K562 (cell line): ENCODE results near the gene EPB41L2. TPM values are rescaled to one million over a fixed set of nuclear protein-coding genes. Genes with fewer than 3 reads are reported as not detected.

Source experiments
- ATAC-seq: fragments of 200-7000 bp; cut with Tn5 transposase; 3 replicates; pipeline ENCODE4 v1.9.1; 2020; ENCODE audit warnings: moderate library complexity
- BruUV-seq: library from RNA; stranded (reverse); fragments of 400-500 nt; replicated peaks from 2 replicates; lab custom pipeline; 2021; lab: Mats Ljungman, UMichigan
- CTCF ChIA-PET: fragments of 300-600 bp; formaldehyde crosslinking; extraction: SDS; loops from one replicate; lab custom pipeline; 2021; ENCODE audit warnings: low intra/inter-chr PET ratio; lab: Yijun Ruan, JAX
- POLR2A ChIA-PET: fragments of 300-600, 350-650 bp; sonication (Branson Sonifier 250); formaldehyde crosslinking; extraction: SDS; loops from one replicate; lab custom pipeline; 2021; ENCODE audit warnings: antibody characterized with exemption, inconsistent platforms; lab: Yijun Ruan, JAX
- DNase-seq, 4 experiments: peaks; one replicate each; pipeline versions ENCODE4 v3.0.0 to v3.0.0-alpha.2; 2011 to 2018; ENCODE audit warnings: low spot score in 3 of 4, mixed read lengths in 3 of 4; ENCODE audit errors: extremely low read depth in 1 of 4
- FAIRE-seq: peaks from 2 replicates; lab custom pipeline; 2011; peaks lifted over from hg19 to GRCh38; lab: Jason Lieb, UNC
- H2AFZ ChIP-seq: 2 replicates; pipeline ENCODE4 v1.6.0; 2011; ENCODE audit warnings: low read depth, low read length, control low read depth, inconsistent platforms
- H3K27ac ChIP-seq: fragments of 200-600 bp; 3 replicates; pipeline ENCODE4 v1.8.0; 2011; ENCODE audit warnings: low read depth, mild to moderate bottlenecking, control low read depth, inconsistent platforms, low read length, moderate library complexity, mixed read lengths; ENCODE audit errors: extremely low read depth
- H3K27me3 ChIP-seq, 2 experiments: fragments of 300-600 bp in 1 of 2; 2 replicates in 1 of 2; 3 replicates in 1 of 2; pipeline versions ENCODE4 v1.6.0 to v1.8.0; 2011; ENCODE audit warnings: inconsistent platforms in 2 of 2, low read length in 2 of 2, mild to moderate bottlenecking in 1 of 2, mixed read lengths in 1 of 2, moderate library complexity in 1 of 2; ENCODE audit not compliant: control insufficient read depth in 2 of 2, insufficient read depth in 2 of 2
- H3K36me3 ChIP-seq: fragments of 300-600 bp; 3 replicates; pipeline ENCODE4 v1.8.0; 2011; ENCODE audit warnings: mild to moderate bottlenecking, low read length, inconsistent platforms; ENCODE audit not compliant: control insufficient read depth, insufficient read depth
- H3K4me1 ChIP-seq, 2 experiments: fragments of 200-600 bp in 1 of 2; replicated peaks in 1 of 2; 2 replicates in 1 of 2; 3 replicates in 1 of 2; pipeline versions ENCODE4 v1.5.1 to v1.8.0; 2011; ENCODE audit warnings: inconsistent platforms in 2 of 2, low read length in 2 of 2, mild to moderate bottlenecking in 1 of 2, mixed read lengths in 1 of 2, moderate library complexity in 1 of 2; ENCODE audit not compliant: control insufficient read depth in 2 of 2, insufficient read depth in 2 of 2
- H3K4me2 ChIP-seq: 2 replicates; pipeline ENCODE4 v1.6.1; 2011; ENCODE audit warnings: low read length, control low read depth, inconsistent platforms, mixed read lengths; ENCODE audit not compliant: insufficient read depth
- H3K4me3 ChIP-seq: fragments of 200-600 bp; sonication (generic), shearing (Covaris generic); 2 replicates; pipeline ENCODE4 v1.5.1; 2016; ENCODE audit warnings: control low read depth, inconsistent platforms
- H3K79me2 ChIP-seq: fragments of 200-600 bp; 3 replicates; pipeline ENCODE4 v1.8.0; 2011; ENCODE audit warnings: low read length, inconsistent platforms; ENCODE audit not compliant: control insufficient read depth, insufficient read depth
- H3K9ac ChIP-seq, 2 experiments: 2 replicates each; pipeline versions ENCODE4 v1.6.0 to v1.6.1; 2011; ENCODE audit warnings: low read depth in 2 of 2, low read length in 2 of 2, control low read depth in 1 of 2, inconsistent platforms in 1 of 2, mild to moderate bottlenecking in 1 of 2, mixed read lengths in 1 of 2; ENCODE audit not compliant: insufficient read depth in 1 of 2
- H3K9me1 ChIP-seq: one replicate; pipeline ENCODE4 v1.6.0; 2011; ENCODE audit warnings: inconsistent platforms, mild to moderate bottlenecking, low read length, moderate library complexity; ENCODE audit not compliant: control insufficient read depth, insufficient read depth
- H3K9me3 ChIP-seq: replicated peaks from 2 replicates; pipeline ENCODE4 v1.5.1; 2011; ENCODE audit warnings: low read depth, low read length, inconsistent platforms; ENCODE audit not compliant: control insufficient read depth, insufficient read depth
- H4K20me1 ChIP-seq: replicated peaks from 2 replicates; pipeline ENCODE4 v1.6.1; 2011; ENCODE audit warnings: low read length, inconsistent platforms, mixed read lengths; ENCODE audit not compliant: control insufficient read depth, insufficient read depth
- ETV6 ChIP-seq, 3 experiments: fragments of 150-350 bp in 1 of 3; sonication (generic) in 1 of 3; formaldehyde crosslinking in 1 of 3; IDR thresholded peaks; 2 replicates each; pipeline versions ENCODE4 v1.6.1 to v1.8.0; 2014 to 2022; ENCODE audit warnings: borderline replicate concordance in 2 of 3, low read depth in 2 of 3, antibody characterized with exemption in 1 of 3, low read length in 1 of 3, mild to moderate bottlenecking in 1 of 3, missing genetic modification reagents in 1 of 3
- PCBP1 ChIP-seq: fragments of 200-400 bp; formaldehyde crosslinking; IDR thresholded peaks from 2 replicates; pipeline ENCODE4 v1.6.1; 2018; ENCODE audit warnings: mild to moderate bottlenecking, low read depth, low read length; ENCODE audit not compliant: poor library complexity, severe bottlenecking
- PHB2 ChIP-seq: fragments of 450-650 bp; IDR thresholded peaks from 2 replicates; pipeline ENCODE4 v1.6.1; 2017; ENCODE audit warnings: low read depth
- POLR2AphosphoS2 ChIP-seq: IDR thresholded peaks from 2 replicates; pipeline ENCODE4 v1.6.1; 2012; ENCODE audit warnings: low read length, improper control_type of control experiment
- POLR2G ChIP-seq: fragments of 200-400 bp; formaldehyde crosslinking; IDR thresholded peaks from 2 replicates; pipeline ENCODE4 v1.6.1; 2017; ENCODE audit warnings: low read depth, mild to moderate bottlenecking, antibody characterized with exemption, low read length, moderate library complexity
- POU5F1 ChIP-seq: fragments of 150-350 bp; IDR thresholded peaks from 2 replicates; pipeline ENCODE4 v1.6.1; 2014; ENCODE audit warnings: borderline replicate concordance, low read length, low read depth, mild to moderate bottlenecking; ENCODE audit not compliant: partially characterized antibody
- SFPQ ChIP-seq: fragments of 200-400 bp; formaldehyde crosslinking; IDR thresholded peaks from 2 replicates; pipeline ENCODE4 v1.6.1; 2017; ENCODE audit warnings: mild to moderate bottlenecking, low read depth, low read length, moderate library complexity
- SMAD4 ChIP-seq: fragments of 250-450 bp; sonication (Bioruptor Pico); conservative IDR thresholded peaks from 2 replicates; pipeline ENCODE4 v1.8.0; 2021; ENCODE audit warnings: inconsistent platforms, mild to moderate bottlenecking, moderate library complexity
- ZC3H8 ChIP-seq: fragments of 450-650 bp; IDR thresholded peaks from 2 replicates; pipeline ENCODE4 v1.6.1; 2017
- ZNF174 ChIP-seq: fragments of 250-450 bp; sonication (Bioruptor Pico); IDR thresholded peaks from 2 replicates; pipeline ENCODE4 v1.4.0; 2020; ENCODE audit warnings: mild to moderate bottlenecking
- ZNF644 ChIP-seq: fragments of 200-800 bp; sonication (Bioruptor generic); IDR thresholded peaks from 2 replicates; pipeline ENCODE4 v1.6.1; 2016; ENCODE audit warnings: low read depth, missing genetic modification characterization, missing compliant biosample characterization
- WGBS: fragments of 100-300 bp; shearing (Covaris generic); methylation state at CpG from one replicate; pipeline ENCODE4 v1.1.6; 2016; ENCODE audit warnings: low coverage, mixed read lengths; ENCODE audit not compliant: insufficient coverage; ENCODE audit errors: missing lambda C conversion rate; 5-methylcytosine and 5-hydroxymethylcytosine counted together
- in situ Hi-C: fragments of 300-500 bp; cut with MboI; formaldehyde crosslinking; loops from 4 replicates; pipeline ENCODE4 v1.15.0; 2018; ENCODE audit warnings: inconsistent platforms, mixed read lengths
- intact Hi-C: fragments of 100-400 bp; cut with micrococcal nuclease; formaldehyde crosslinking; loops from 2 replicates; pipeline ENCODE4 v1.14.2; 2022
- polyA plus RNA-seq, 8 experiments: library from polyadenylated mRNA; depleted of rRNA in 4 of 8; stranded (reverse) in 5 of 8; unstranded in 3 of 8; fragments of >200 nt; fragmentation: Nextera tagmentation in 2 of 8; fragmentation: Illumina TruSeq in 1 of 8; extraction: Ambion mirVana in 2 of 8; extraction: Trizol in 1 of 8; gene quantifications; 2 replicates each; pipeline versions ENCODE4 v1.2.1 to v1.2.3, GENCODE V29; 2011 to 2014; ENCODE audit warnings: inconsistent platforms in 1 of 8, missing spikeins in 1 of 8
- total RNA-seq, 7 experiments: library from RNA; depleted of rRNA in 6 of 7; stranded (reverse); fragments of >200 nt in 6 of 7; fragmentation: Illumina TruSeq in 2 of 7; extraction: Trizol in 2 of 7; gene quantifications; 2 replicates each; pipeline versions ENCODE4 v1.2.1 to v1.2.3, GENCODE V29; 2011 to 2021; ENCODE audit warnings: low replicate concordance in 1 of 7
- TF ChIP-seq, protein P1 (sequence below): fragments of 250-450 bp; sonication (Bioruptor Pico); IDR thresholded peaks from 2 replicates; pipeline ENCODE4 v1.4.0; 2020
- TF ChIP-seq, protein P2 (sequence below): sonication (generic); formaldehyde crosslinking; IDR thresholded peaks from 2 replicates; pipeline ENCODE4 v1.8.0; 2022; ENCODE audit warnings: missing genetic modification reagents, mild to moderate bottlenecking, borderline replicate concordance

EPB41L2 gene
- total and polyA plus RNA-seq, 9 of the 15 experiments (the other 6 are each of a cell fraction or from before 2014, with no cell fraction given) = 5.1 to 53.6 (median 25.0) TPM

DNA sequence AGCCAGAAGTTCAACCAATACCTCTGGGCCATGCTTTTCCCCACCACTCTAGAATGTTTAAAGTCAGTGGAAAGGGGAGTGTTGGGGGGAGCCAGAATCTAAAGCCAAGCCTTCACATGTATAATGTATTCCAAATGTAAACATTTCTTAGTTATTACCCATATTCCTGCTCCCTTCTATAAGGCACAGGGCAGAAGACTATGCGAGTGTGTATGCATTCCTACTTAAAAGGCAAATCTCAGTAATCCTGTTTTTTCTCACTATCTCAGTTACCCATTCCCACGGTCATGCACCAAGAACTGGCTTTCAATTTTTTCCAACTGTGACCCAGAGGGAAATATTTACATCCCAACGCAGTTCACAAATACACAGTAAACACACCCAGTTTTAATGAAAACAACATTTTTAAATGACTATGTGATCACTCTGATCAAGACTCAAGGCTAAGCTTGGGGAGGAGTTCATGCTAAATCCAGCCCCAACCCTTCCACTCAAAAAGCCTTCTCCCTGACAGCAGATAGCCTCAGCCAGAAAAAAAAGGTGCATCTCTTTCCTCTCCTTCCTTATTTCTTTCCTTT is 57.5 kb downstream of the EPB41L2 start:
- Histone ChIP-seq H3K27ac (no peak overlapping the region), H3K36me3 (no peaks in the 10 kb centered on the region), H3K9ac (no peak overlapping the region), H2AFZ (no peak overlapping the region), H3K9me1 (no peaks in the 10 kb centered on the region), H3K79me2 (peaks cover 26% of the 10 kb centered on the region), H4K20me1 (no peaks in the 10 kb centered on the region), H3K9me3 (peaks cover 1% of the 10 kb centered on the region; the same call in 1 of the 2 replicates), H3K4me2 (no peak overlapping the region), H3K4me3 (no peak overlapping the region), H3K27me3 (no peaks in the 10 kb centered on the region), H3K4me1 (peaks cover 0 to under 1% of the 10 kb centered on the region in 2 experiments; a peak in 2 of 5 replicates)
- no peak for ATAC-seq
- no peak for FAIRE-seq
- 10% methylated on average over 3 of the region's 3 CpGs for WGBS
- in situ Hi-C loops = no loop called here
- no peak for DNase-seq
- POLR2A ChIA-PET = interaction anchor here (0.9 kb wide), 1 partner anchor 18 kb away, joined by 3 read pairs; no protein-coding TSS in a partner anchor
- no TSS peak for BruUV-seq
- intact Hi-C loops = no loop called here
- CTCF ChIA-PET = no interaction called here
- TF ChIP-seq SFPQ (no peak), ZNF644 (no peak), ZNF174 (no peak), PHB2 (no peak), ZC3H8 (no peak), PCBP1 (no peak), POLR2AphosphoS2 (no peak), SMAD4 (CRISPR knock-in tag) (no peak), ETV6 (IDR thresholded peaks at IDR 0.05; ENCODE audit: borderline replicate concordance in 1 of 2, low read depth in 2 of 2, low read length in 1 of 2) (no peak), ETV6 (CRISPR knock-in tag; IDR thresholded peaks at IDR 0.05; ENCODE audit: borderline replicate concordance) (no peak), POU5F1 (no peak), POLR2G (no peak)
- TF ChIP-seq, protein P1, sequence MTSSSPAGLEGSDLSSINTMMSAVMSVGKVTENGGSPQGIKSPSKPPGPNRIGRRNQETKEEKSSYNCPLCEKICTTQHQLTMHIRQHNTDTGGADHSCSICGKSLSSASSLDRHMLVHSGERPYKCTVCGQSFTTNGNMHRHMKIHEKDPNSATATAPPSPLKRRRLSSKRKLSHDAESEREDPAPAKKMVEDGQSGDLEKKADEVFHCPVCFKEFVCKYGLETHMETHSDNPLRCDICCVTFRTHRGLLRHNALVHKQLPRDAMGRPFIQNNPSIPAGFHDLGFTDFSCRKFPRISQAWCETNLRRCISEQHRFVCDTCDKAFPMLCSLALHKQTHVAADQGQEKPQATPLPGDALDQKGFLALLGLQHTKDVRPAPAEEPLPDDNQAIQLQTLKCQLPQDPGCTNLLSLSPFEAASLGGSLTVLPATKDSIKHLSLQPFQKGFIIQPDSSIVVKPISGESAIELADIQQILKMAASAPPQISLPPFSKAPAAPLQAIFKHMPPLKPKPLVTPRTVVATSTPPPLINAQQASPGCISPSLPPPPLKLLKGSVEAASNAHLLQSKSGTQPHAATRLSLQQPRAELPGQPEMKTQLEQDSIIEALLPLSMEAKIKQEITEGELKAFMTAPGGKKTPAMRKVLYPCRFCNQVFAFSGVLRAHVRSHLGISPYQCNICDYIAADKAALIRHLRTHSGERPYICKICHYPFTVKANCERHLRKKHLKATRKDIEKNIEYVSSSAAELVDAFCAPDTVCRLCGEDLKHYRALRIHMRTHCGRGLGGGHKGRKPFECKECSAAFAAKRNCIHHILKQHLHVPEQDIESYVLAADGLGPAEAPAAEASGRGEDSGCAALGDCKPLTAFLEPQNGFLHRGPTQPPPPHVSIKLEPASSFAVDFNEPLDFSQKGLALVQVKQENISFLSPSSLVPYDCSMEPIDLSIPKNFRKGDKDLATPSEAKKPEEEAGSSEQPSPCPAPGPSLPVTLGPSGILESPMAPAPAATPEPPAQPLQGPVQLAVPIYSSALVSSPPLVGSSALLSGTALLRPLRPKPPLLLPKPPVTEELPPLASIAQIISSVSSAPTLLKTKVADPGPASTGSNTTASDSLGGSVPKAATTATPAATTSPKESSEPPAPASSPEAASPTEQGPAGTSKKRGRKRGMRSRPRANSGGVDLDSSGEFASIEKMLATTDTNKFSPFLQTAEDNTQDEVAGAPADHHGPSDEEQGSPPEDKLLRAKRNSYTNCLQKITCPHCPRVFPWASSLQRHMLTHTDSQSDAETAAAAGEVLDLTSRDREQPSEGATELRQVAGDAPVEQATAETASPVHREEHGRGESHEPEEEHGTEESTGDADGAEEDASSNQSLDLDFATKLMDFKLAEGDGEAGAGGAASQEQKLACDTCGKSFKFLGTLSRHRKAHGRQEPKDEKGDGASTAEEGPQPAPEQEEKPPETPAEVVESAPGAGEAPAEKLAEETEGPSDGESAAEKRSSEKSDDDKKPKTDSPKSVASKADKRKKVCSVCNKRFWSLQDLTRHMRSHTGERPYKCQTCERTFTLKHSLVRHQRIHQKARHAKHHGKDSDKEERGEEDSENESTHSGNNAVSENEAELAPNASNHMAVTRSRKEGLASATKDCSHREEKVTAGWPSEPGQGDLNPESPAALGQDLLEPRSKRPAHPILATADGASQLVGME (CRISPR knock-in tag) = no peak
- TF ChIP-seq, protein P2, sequence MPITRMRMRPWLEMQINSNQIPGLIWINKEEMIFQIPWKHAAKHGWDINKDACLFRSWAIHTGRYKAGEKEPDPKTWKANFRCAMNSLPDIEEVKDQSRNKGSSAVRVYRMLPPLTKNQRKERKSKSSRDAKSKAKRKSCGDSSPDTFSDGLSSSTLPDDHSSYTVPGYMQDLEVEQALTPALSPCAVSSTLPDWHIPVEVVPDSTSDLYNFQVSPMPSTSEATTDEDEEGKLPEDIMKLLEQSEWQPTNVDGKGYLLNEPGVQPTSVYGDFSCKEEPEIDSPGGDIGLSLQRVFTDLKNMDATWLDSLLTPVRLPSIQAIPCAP (CRISPR knock-in tag) = no peak
